Measurements from ENCODE around the gene COA7.

GRCh38 chr1:52659851-52660596 lies 38.1 kb downstream of the COA7 start:
- TF ChIP-seq CTCF (conservative IDR thresholded peaks at IDR 0.05; ENCODE audit: low read length) (no peak), EZH2phosphoT487 (IDR thresholded peaks at IDR 0.05; ENCODE audit: borderline replicate concordance, low read depth, low read length) (no peak)

Data from OCI-LY7 (cell line).